ENCODE measurements around the gene NHERF2. TPM values are rescaled to one million over a fixed set of nuclear protein-coding genes. Genes with fewer than 3 reads are reported as not detected.

Gene NHERF2
- total RNA-seq, 1 donor from 2014 or later: 48.5 TPM

- DNase-seq (ENCODE audit: low read depth in 2 of 2): no peak
Observed at GRCh38 chr16:2057438-2057837, 30.7 kb downstream of the NHERF2 start.

DNA sequence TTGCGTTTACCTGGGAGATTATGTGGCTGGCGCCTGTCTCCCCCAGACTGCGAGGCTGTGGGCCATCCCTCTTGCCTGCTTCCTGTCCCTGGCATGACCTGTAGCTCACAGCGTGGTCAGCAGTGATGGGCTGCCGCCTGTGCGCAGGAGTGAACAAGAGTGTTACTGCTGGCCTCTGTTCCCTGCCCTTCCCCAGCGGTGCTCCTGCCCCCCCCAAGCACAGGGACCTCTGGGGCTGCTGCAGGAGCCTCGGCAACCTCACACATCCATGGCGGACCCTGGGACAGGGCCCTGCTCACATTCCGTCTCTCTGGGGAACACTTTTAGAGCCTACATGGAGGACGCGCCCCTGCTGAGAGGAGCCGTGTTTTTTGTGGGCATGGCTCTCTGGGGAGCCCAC lies 31.7 kb downstream of the NHERF2 start:
- DNase-seq (ENCODE audit: low read depth in 2 of 2): no peak

GRCh38 chr16:2058872-2059271 lies 32.2 kb downstream of the NHERF2 start:
- no peak for DNase-seq (ENCODE audit: low read depth in 2 of 2)

DNA sequence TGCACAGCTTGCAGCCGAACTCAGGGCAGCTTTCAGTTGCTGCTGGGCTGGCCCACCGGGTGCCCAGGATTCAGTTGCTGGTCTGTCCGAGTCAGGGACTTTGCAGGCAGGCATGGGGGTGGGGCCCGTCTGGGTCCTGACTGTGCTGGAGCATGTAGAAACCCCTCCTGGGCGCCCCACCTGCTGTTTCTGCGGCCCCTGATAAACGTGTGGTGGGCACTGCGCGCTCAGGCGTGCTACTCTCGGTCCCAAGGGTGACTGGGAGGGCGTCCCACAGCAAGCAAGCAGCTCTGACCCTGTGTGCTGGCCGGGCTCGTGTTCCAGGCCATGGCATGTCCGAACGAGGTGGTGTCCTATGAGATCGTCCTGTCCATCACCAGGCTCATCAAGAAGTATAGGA lies 33.6 kb downstream of the NHERF2 start:
- no peak for DNase-seq (ENCODE audit: low read depth in 2 of 2)

GRCh38 chr16:2061023-2061422 lies 34.3 kb downstream of the NHERF2 start:
- DNase-seq (ENCODE audit: low read depth in 2 of 2): no peak

DNA sequence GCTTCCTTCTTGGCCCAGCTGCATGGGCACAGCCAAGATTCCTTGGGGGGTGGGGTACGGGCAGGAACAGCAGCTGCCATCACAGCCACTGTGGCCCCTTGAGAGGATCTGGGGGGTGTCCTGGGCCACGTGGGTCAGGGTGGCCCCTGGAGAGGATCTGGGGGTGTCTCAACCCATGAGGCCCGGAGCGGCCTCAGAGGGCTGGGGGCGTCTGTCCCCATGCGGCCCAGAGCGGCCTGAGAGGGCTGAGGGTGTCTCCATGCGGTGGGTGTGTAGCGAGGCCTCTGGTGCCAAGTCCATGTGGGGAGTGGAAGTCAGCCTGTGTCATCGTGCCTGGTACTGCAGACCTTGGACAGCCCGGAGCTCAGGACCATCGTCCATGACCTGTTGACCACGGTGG lies 34.8 kb downstream of the NHERF2 start:
- no peak for DNase-seq (ENCODE audit: low read depth in 2 of 2)

- DNase-seq (ENCODE audit: low read depth in 2 of 2): no peak
Observed at GRCh38 chr16:2062801-2063200, 36.1 kb downstream of the NHERF2 start.

DNA sequence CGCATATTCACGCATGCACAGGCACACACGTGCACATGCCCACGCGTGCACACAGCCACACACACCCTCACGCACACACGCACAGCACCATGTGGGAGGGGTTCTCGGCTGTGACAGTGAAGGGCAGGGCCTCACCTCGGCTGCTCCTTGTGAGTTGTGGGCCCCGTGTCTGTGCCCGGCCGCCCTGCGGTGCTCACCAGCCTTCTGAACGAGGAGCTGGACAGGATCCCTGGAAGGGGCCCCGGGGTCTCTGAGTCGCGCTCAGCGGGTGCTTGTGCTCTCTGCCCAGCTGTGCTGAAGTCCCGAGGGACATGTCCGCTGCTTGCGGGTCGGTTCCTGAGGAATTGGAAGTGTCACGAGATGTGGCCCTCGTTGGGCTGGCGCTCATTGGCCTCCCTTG lies 37.2 kb downstream of the NHERF2 start:
- DNase-seq (ENCODE audit: low read depth in 2 of 2): no peak

GRCh38 chr16:2064368-2064945 lies 37.8 kb downstream of the NHERF2 start:
- no peak for DNase-seq (ENCODE audit: low read depth in 2 of 2)

DNA sequence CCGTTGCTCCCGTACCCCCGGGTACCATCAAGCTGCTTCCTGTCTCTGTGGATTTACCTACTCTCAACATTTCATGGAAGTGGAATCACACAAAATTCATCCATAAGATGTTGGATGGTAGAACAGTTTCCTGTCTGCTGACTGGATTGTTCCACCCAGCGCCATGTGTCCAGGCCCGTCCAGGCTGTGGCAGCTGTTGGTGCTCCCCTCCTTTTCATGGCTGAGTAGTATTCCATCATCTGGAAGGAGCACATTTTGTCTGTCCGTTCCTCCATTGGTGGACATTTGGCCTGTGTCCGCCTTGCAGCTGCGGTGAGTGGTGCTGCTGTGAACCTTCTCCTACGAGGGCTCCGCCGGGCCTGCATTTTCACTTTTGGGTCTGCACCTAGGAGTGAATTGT lies 39.4 kb downstream of the NHERF2 start:
- no peak for DNase-seq (ENCODE audit: low read depth in 2 of 2)

DNA sequence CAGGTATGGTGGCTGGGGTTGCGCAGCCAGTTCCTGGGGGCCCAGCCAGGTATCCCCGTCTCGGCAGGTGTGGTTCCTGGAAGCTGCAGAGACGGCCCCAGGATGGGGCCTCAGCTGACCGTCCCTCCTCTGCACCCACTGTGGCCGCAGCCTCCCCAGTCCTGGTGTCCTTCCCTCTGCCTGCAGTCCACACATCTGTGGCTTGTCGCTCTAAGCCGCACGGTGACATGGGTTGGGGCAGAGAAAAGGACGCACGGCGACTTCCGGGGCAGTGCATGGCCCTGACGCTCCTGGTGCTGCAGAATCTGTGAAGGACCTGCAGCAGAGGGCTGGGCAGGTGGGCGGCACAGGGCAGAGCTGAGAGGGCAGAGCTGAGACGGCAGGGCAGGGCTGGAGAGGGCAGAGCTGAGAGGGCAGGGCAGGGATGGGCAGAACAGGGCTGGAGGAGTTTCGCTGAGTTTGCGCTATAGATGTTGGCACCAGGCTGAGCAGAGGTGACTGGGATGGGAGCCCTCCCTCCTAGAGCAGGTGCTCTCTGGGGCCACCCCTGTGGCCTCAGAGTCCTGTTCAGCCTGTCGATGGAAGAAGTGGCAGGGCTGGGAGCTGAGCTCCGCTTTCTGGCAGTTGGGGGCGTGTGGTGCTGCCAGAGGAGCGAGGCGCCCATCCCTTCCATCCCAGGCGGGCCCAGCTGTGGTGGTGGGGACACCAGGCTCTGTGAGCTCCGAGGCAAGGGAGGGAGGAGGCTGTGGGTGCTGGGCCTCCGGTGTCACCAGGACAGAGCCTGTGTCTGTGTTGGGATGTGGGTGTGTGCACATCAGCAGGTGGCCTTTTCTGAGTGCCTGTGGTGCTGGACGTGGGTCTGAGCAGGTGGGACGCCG lies 44.1 kb downstream of the NHERF2 start:
- DNase-seq (ENCODE audit: low read depth in 2 of 2): no peak

- DNase-seq (ENCODE audit: low read depth in 2 of 2): no peak
Observed at GRCh38 chr16:2071454-2072202, 44.9 kb downstream of the NHERF2 start.

DNA sequence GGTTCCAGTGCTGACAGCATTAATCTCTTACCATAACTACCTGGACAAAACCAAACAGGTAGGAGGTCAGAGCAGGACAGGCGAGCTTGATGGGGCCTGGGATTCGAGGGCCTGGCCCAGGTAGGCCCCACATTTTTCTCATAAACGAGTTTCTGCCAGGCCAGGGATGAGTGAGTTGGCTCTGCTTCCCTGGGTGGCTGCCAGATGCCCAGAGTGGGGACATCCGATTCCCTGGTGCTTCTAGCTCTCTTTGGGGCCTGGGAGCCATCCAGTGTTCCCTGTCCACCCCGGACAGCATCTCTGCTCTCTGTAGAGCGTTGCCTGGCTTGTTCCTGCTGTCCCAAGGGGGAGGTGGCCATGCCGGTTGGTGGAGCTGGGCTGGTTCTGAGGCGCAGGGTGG lies 46.2 kb downstream of the NHERF2 start:
- DNase-seq (ENCODE audit: low read depth in 2 of 2): no peak

DNA sequence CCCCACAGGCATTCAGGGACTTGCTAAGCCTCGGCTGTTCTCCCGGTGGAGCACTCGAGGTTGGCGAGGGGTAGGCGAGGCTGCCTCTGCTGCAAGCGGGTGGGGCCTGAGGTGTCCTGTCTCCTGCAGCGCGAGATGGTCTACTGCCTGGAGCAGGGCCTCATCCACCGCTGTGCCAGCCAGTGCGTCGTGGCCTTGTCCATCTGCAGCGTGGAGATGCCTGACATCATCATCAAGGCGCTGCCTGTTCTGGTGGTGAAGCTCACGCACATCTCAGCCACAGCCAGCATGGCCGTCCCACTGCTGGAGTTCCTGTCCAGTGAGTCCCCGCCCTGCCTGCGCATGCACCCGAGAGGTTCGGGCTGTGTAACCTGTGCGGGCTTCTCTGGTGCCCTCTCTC lies 47.4 kb downstream of the NHERF2 start:
- DNase-seq (ENCODE audit: low read depth in 2 of 2): no peak

GRCh38 chr16:2075631-2076030 lies 48.9 kb downstream of the NHERF2 start:
- DNase-seq (ENCODE audit: low read depth in 2 of 2): no peak

GRCh38 chr16:2076072-2076865 lies 49.6 kb downstream of the NHERF2 start:
- DNase-seq (ENCODE audit: low read depth in 2 of 2): no peak

GRCh38 chr16:2077016-2077415 lies 50.3 kb downstream of the NHERF2 start:
- DNase-seq (ENCODE audit: low read depth in 2 of 2): no peak

GRCh38 chr16:2077696-2078095 lies 51.0 kb downstream of the NHERF2 start:
- no peak for DNase-seq (ENCODE audit: low read depth in 2 of 2)

DNA sequence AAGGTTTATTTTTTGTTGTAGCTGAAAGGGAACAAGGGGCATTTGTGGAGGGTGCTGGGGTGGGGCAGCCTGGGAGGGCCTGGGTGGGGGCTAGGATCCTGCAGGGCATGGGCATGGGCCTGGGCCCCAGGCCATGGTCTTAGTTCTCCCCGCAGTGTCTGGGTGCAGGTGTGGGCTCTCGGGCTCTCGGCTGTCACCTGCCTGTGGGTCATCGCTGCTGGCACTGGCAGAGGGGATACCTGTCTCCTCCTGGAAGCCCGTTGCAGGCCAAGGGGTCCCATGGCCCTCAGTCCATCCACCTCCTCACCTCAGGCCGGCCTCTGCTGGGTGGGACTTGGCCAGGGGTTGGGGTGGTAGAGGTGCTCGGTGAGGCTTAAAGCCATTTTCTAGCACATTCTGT lies 51.4 kb downstream of the NHERF2 start:
- DNase-seq (ENCODE audit: low read depth in 2 of 2): no peak

DNA sequence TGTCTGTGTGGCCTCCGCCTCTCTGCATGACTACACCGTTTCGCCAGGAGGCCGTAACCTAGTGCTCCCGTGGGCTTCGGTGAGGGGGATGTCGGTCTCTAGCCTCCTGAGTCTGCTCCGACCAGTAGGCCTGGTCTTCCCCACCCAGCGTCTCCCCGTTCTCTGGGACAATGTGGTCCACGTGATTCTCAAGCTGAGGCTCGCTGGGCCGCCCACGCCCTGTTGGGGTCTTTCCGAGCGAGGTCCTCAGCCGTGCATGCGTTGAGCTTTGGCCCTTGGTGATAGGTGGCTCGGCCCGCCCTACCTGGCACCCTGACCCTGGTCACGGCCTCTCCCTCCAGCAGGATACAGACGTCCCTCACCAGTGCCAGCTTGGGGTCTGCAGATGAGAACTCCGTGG lies 52.0 kb downstream of the NHERF2 start:
- no peak for DNase-seq (ENCODE audit: low read depth in 2 of 2)

DNA sequence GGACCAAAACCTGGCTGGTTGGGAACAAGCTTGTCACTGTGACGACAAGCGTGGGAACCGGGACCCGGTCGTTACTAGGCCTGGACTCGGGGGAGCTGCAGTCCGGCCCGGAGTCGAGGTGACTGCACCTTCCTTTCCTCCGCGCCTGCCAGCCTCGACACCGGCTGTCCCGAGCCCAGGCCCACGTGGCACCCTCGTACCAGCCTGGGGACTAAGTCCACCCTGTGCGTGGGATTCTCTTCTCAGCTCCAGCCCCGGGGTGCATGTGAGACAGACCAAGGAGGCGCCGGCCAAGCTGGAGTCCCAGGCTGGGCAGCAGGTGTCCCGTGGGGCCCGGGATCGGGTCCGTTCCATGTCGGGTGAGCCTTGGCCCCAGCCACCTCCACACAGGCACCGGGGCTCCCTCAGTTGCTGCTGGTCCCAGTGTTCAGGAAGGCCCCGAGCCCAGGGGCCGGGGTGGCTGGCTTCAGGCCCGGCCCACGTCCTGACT lies 52.7 kb downstream of the NHERF2 start:
- DNase-seq (ENCODE audit: low read depth in 2 of 2): no peak

DNA sequence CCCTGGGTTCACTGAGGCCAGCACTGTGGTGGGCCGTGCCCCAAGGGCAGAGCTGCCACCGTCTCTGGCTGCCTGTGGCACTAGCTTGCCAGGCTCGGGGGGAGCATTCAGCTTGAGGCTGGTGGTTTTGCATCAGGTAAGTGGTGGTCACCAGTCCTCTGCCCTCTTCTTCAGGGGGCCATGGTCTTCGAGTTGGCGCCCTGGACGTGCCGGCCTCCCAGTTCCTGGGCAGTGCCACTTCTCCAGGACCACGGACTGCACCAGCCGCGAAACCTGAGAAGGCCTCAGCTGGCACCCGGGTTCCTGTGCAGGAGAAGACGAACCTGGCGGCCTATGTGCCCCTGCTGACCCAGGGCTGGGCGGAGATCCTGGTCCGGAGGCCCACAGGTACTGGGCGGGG lies 53.3 kb downstream of the NHERF2 start:
- DNase-seq (ENCODE audit: low read depth in 2 of 2): no peak
